SK-N-SH (cell line): Measurements from ENCODE around the gene IFNGR1. TPM values are rescaled to one million over a fixed set of nuclear protein-coding genes. Genes with fewer than 3 reads are reported as not detected.

Experiments
- CTCF ChIA-PET: fragments of 300-600, 350-600 bp; formaldehyde crosslinking; extraction: SDS; loops from one replicate; lab custom pipeline; 2021; lab: Yijun Ruan, JAX
- POLR2A ChIA-PET: fragments of 350-600 bp; sonication (Branson Sonifier 250); formaldehyde crosslinking; extraction: SDS; loops from one replicate; lab custom pipeline; 2020; ENCODE audit warnings: antibody characterized with exemption, inconsistent platforms; lab: Yijun Ruan, JAX
- DNase-seq: peaks from one replicate; pipeline ENCODE4 v3.0.0; 2012
- H2AFZ ChIP-seq: fragments of 200-600 bp; sonication (generic); 2 replicates; pipeline ENCODE4 v1.8.1; 2016; ENCODE audit warnings: antibody characterized with exemption, mild to moderate bottlenecking, low read depth
- H3F3A ChIP-seq: fragments of 200-600 bp; sonication (generic); replicated peaks from 2 replicates; pipeline ENCODE3; 2016; ENCODE audit warnings: antibody characterized with exemption, mild to moderate bottlenecking; ENCODE audit not compliant: insufficient read depth
- H3K27ac ChIP-seq, 2 experiments: fragments of 200-500 bp in 1 of 2; fragments of 200-600 bp in 1 of 2; sonication (Bioruptor generic) in 1 of 2; sonication (generic), shearing (Covaris generic) in 1 of 2; 2 replicates each; pipeline versions ENCODE4 v1.5.1 to v1.6.1; 2014 to 2016; ENCODE audit warnings: low read depth in 2 of 2, inconsistent platforms in 1 of 2, low read length in 1 of 2, mild to moderate bottlenecking in 1 of 2, mixed read lengths in 1 of 2
- H3K27me3 ChIP-seq: fragments of 200-600 bp; sonication (generic), shearing (Covaris generic); 2 replicates; pipeline ENCODE4 v1.6.1; 2016; ENCODE audit warnings: mixed run types; ENCODE audit not compliant: insufficient read depth
- H3K36me3 ChIP-seq, 2 experiments: fragments of 200-500 bp in 1 of 2; fragments of 200-600 bp in 1 of 2; sonication (Bioruptor generic) in 1 of 2; sonication (generic) in 1 of 2; replicated peaks in 1 of 2; 2 replicates each; pipeline versions ENCODE3 to v1.5.1; 2014 to 2016; ENCODE audit warnings: low read length in 1 of 2, mild to moderate bottlenecking in 1 of 2; ENCODE audit not compliant: insufficient read depth in 2 of 2, control insufficient read depth in 1 of 2
- H3K4me1 ChIP-seq, 2 experiments: fragments of 200-500 bp in 1 of 2; fragments of 200-600 bp in 1 of 2; sonication (Bioruptor generic) in 1 of 2; sonication (generic), shearing (Covaris generic) in 1 of 2; 2 replicates each; pipeline versions ENCODE4 v1.5.1 to v1.6.1; 2014 to 2016; ENCODE audit warnings: low read depth in 1 of 2, low read length in 1 of 2, mixed run types in 1 of 2; ENCODE audit not compliant: insufficient read depth in 2 of 2, control insufficient read depth in 1 of 2
- H3K4me2 ChIP-seq: fragments of 200-600 bp; sonication (generic), shearing (Covaris generic); 2 replicates; pipeline ENCODE4 v1.6.1; 2017; ENCODE audit warnings: mixed run types
- H3K4me3 ChIP-seq, 2 experiments: fragments of 200-500 bp in 1 of 2; fragments of 200-600 bp in 1 of 2; sonication (Bioruptor generic) in 1 of 2; sonication (generic), shearing (Covaris generic) in 1 of 2; 2 replicates each; pipeline versions ENCODE4 v1.5.1 to v1.8.1; 2014 to 2016; ENCODE audit warnings: low read depth in 2 of 2, inconsistent platforms in 1 of 2, low read length in 1 of 2, mild to moderate bottlenecking in 1 of 2, mixed read lengths in 1 of 2, moderate library complexity in 1 of 2
- H3K79me2 ChIP-seq: fragments of 200-600 bp; sonication (generic); 2 replicates; pipeline ENCODE4 v1.8.1; 2017; ENCODE audit warnings: mild to moderate bottlenecking; ENCODE audit not compliant: insufficient read depth
- H3K9ac ChIP-seq: fragments of 200-600 bp; sonication (generic); 2 replicates; pipeline ENCODE4 v1.6.1; 2017; ENCODE audit warnings: mixed run types
- H3K9me2 ChIP-seq: fragments of 200-600 bp; sonication (generic); 2 replicates; pipeline ENCODE4 v1.6.1; 2017; ENCODE audit warnings: mixed run types
- H3K9me3 ChIP-seq: fragments of 200-600 bp; sonication (generic); 2 replicates; pipeline ENCODE4 v1.6.1; 2017; ENCODE audit warnings: mixed run types, mild to moderate bottlenecking, moderate library complexity
- H4K20me1 ChIP-seq: fragments of 200-600 bp; sonication (generic); 2 replicates; pipeline ENCODE4 v1.6.1; 2017; ENCODE audit warnings: mild to moderate bottlenecking, mixed run types; ENCODE audit not compliant: insufficient read depth
- CHD2 ChIP-seq: fragments of 150-350 bp; IDR thresholded peaks from 2 replicates; pipeline ENCODE4 v1.6.1; 2018; ENCODE audit warnings: low read length; ENCODE audit not compliant: partially characterized antibody
- CTCF ChIP-seq: fragments of 200-600 bp; sonication (generic); IDR thresholded peaks from 2 replicates; pipeline ENCODE4 v1.6.1; 2017; ENCODE audit warnings: antibody characterized with exemption, mild to moderate bottlenecking, moderate library complexity
- ELF1 ChIP-seq: IDR thresholded peaks from 2 replicates; pipeline ENCODE4 v1.4.0; 2012
- EZH2phosphoT487 ChIP-seq: fragments of 200-600 bp; sonication (generic); IDR thresholded peaks from 2 replicates; pipeline ENCODE4 v1.6.1; 2017; ENCODE audit warnings: low read depth, mixed run types, mild to moderate bottlenecking, antibody characterized with exemption, moderate library complexity, borderline replicate concordance
- FOSL2 ChIP-seq: IDR thresholded peaks from 2 replicates; pipeline ENCODE4 v1.4.0; 2012; ENCODE audit warnings: low read depth, mild to moderate bottlenecking, moderate library complexity, borderline replicate concordance
- GABPA ChIP-seq: IDR thresholded peaks from 2 replicates; pipeline ENCODE4 v1.4.0; 2012; ENCODE audit warnings: low read depth, mild to moderate bottlenecking
- GATA2 ChIP-seq: sonication (generic); formaldehyde crosslinking; IDR thresholded peaks from 2 replicates; pipeline ENCODE4 v1.5.0; 2020; ENCODE audit warnings: mild to moderate bottlenecking, missing genetic modification reagents
- MAX ChIP-seq: IDR thresholded peaks from 2 replicates; pipeline ENCODE4 v1.4.0; 2012; ENCODE audit warnings: low read depth
- MEF2A ChIP-seq: IDR thresholded peaks from 2 replicates; pipeline ENCODE4 v1.4.0; 2012; ENCODE audit warnings: low read depth, borderline replicate concordance
- NRF1 ChIP-seq: IDR thresholded peaks from 2 replicates; pipeline ENCODE4 v1.6.1; 2012; ENCODE audit warnings: low read depth, mild to moderate bottlenecking, low read length
- RCOR1 ChIP-seq: fragments of 150-350 bp; IDR thresholded peaks from 2 replicates; pipeline ENCODE4 v1.6.1; 2017; ENCODE audit warnings: antibody characterized with exemption, low read length
- RFX5 ChIP-seq: IDR thresholded peaks from 2 replicates; pipeline ENCODE4 v1.6.1; 2012; ENCODE audit warnings: mild to moderate bottlenecking, improper control_type of control experiment, low read length
- SIN3A ChIP-seq: IDR thresholded peaks from 2 replicates; pipeline ENCODE4 v1.6.1; 2012; ENCODE audit warnings: low read depth, mild to moderate bottlenecking, low read length, moderate library complexity, borderline replicate concordance
- SMC3 ChIP-seq: IDR thresholded peaks from 2 replicates; pipeline ENCODE4 v1.6.1; 2012; ENCODE audit warnings: low read depth, low read length, improper control_type of control experiment
- TAF1 ChIP-seq: IDR thresholded peaks from 2 replicates; pipeline ENCODE4 v1.6.1; 2012; ENCODE audit warnings: low read depth, mild to moderate bottlenecking, low read length, moderate library complexity, borderline replicate concordance
- TCF12 ChIP-seq: IDR thresholded peaks from 2 replicates; pipeline ENCODE4 v1.4.0; 2012
- TEAD4 ChIP-seq: IDR thresholded peaks from 2 replicates; pipeline ENCODE4 v1.4.0; 2012; ENCODE audit warnings: mild to moderate bottlenecking, borderline replicate concordance; ENCODE audit not compliant: insufficient read depth
- USF1 ChIP-seq: IDR thresholded peaks from 2 replicates; pipeline ENCODE4 v1.4.0; 2012; ENCODE audit warnings: low read depth, borderline replicate concordance
- YY1 ChIP-seq: IDR thresholded peaks from 2 replicates; pipeline ENCODE4 v1.4.0; 2012; ENCODE audit warnings: low read depth, mild to moderate bottlenecking
- whole genome bisulfite sequencing: methylation state at CpG from one replicate; pipeline ENCODE4 v1.1.6; 2017; ENCODE audit warnings: low lambda C conversion rate; 5-methylcytosine and 5-hydroxymethylcytosine counted together
- polyA plus RNA-seq, 3 experiments: library from polyadenylated mRNA; depleted of rRNA; stranded (reverse); fragments of >200 nt; gene quantifications; 2 replicates each; pipeline ENCODE4 v1.2.3, GENCODE V29; 2012
- TF ChIP-seq, protein P1 (sequence below): IDR thresholded peaks from 2 replicates; pipeline ENCODE4; 2012
- TF ChIP-seq, protein P2 (sequence below): fragments of 150-350 bp; IDR thresholded peaks from 2 replicates; pipeline ENCODE4 v1.6.1; 2017; ENCODE audit warnings: antibody characterized with exemption, low read length, low read depth, borderline replicate concordance

IFNGR1 gene
- polyA plus RNA-seq, 1 of the 3 experiments (the other 2 are of a cell fraction): 11.5 TPM

- no peak for TF ChIP-seq NRF1
- no peak for TF ChIP-seq FOSL2
- no peak for TF ChIP-seq CTCF
- no peak for TF ChIP-seq TCF12
These were observed 18.4 kb upstream of the IFNGR1 start (continued) for GRCh38 chr6:137237413-137238170.

DNA sequence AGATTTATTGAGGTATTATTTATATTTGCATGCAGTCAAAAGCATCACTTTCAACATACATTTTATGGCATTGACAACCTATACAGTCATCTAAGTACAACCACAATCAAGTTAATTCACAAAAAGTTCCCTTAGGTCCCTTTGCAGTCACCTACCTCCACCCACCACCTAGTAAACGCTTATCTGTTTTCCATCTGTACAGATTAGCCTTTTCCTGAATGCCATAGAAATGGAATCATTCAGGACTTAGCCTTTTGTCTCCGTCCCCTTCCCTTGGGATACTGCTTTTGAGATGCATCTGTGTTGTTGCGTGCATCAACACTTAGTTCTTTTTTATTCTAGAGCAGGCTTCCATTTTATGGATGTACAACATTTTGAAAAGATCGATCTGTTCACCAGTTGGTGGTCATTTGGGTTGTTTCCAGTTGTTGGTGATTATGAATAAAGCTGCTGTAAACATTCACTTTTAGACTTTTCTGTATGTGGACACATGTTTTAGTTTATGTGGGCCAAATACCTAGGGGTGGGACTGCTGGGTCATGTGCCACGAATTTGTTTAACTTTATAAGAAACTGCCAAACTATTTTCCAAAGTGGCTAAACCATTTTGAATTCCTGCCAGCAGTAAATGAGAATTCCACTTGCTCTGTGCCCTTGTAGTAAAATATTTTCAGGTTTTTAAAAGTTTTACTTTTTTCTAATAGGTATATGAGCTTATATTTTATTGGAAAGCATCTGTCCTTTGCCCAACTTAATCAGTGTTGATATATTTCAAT lies 17.6 kb upstream of the IFNGR1 start:
- no peak overlapping the region for H3K4me3 ChIP-seq
- no peaks in the 10 kb centered on the region for H3K79me2 ChIP-seq
- no peaks in the 10 kb centered on the region for H3K4me1 ChIP-seq
- POLR2A ChIA-PET: no interaction called here
- no peaks in the 10 kb centered on the region for H3K9me3 ChIP-seq
- 33% methylated on average over 5 of the region's 5 CpGs for WGBS
- no peaks in the 10 kb centered on the region for H3K27me3 ChIP-seq
- no peaks in the 10 kb centered on the region for H3K36me3 ChIP-seq
- no peaks in the 10 kb centered on the region for H4K20me1 ChIP-seq
- H3K9ac ChIP-seq: no peak overlapping the region
- DNase-seq: no peak
- no peaks in the 10 kb centered on the region for H3K9me2 ChIP-seq
- TF ChIP-seq NRF1 (no peak), MAX (no peak), SMC3 (no peak), EZH2phosphoT487 (no peak), RFX5 (no peak), MEF2A (no peak), GABPA (no peak), CTCF (no peak), TEAD4 (no peak), CHD2 (no peak), YY1 (no peak), ELF1 (no peak), RCOR1 (no peak), USF1 (no peak), GATA2 (CRISPR knock-in tag) (no peak), TAF1 (no peak), SIN3A (no peak)
- TF ChIP-seq, protein P1, sequence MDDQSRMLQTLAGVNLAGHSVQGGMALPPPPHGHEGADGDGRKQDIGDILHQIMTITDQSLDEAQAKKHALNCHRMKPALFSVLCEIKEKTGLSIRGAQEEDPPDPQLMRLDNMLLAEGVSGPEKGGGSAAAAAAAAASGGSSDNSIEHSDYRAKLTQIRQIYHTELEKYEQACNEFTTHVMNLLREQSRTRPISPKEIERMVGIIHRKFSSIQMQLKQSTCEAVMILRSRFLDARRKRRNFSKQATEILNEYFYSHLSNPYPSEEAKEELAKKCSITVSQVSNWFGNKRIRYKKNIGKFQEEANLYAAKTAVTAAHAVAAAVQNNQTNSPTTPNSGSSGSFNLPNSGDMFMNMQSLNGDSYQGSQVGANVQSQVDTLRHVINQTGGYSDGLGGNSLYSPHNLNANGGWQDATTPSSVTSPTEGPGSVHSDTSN: no peak
- TF ChIP-seq, protein P2, sequence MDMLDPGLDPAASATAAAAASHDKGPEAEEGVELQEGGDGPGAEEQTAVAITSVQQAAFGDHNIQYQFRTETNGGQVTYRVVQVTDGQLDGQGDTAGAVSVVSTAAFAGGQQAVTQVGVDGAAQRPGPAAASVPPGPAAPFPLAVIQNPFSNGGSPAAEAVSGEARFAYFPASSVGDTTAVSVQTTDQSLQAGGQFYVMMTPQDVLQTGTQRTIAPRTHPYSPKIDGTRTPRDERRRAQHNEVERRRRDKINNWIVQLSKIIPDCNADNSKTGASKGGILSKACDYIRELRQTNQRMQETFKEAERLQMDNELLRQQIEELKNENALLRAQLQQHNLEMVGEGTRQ: no peak
- TF ChIP-seq, all 33 proteins: peak for 0
- Histone ChIP-seq H3F3A (no peaks in the 10 kb centered on the region), H3K4me2 (no peak overlapping the region), H3K27ac (peak overlapping the region in 1 of 2 experiments; percentile 40; a peak in 2 of 4 replicates), H2AFZ (peak overlapping the region; percentile 42; the same call in 1 of the 2 replicates)
- CTCF ChIA-PET: interaction anchor here (0.6 to 1.7 kb wide), 2 partner anchors 77 to 143 kb away, joined by 3 to 4 read pairs; no protein-coding TSS in a partner anchor
